ENCODE measurements around the gene BICC1.

GRCh38 chr10:58838561-58839208 lies 326.0 kb downstream of the BICC1 start:
- no peak for TF ChIP-seq CTCF (IDR thresholded peaks at IDR 0.05)
- TF ChIP-seq EZH2 (IDR thresholded peaks at IDR 0.05): no peak
- no peak for TF ChIP-seq EZH2phosphoT487 (IDR thresholded peaks at IDR 0.05)
